GM23338 (cell line): ENCODE results near the gene SLC30A1. TPM values are rescaled to one million over a fixed set of nuclear protein-coding genes. Genes with fewer than 3 reads are reported as not detected.
A peak's percentile ranks its signal among the peaks of the same experiment; 100 is the strongest.

ENCODE experiments used
- ATAC-seq: fragments of 200-7000 bp; cut with Tn5 transposase; 3 replicates; pipeline ENCODE4 v1.9.1; 2020
- DNase-seq: peaks from one replicate; pipeline ENCODE4 v3.0.0-alpha.2; 2015; ENCODE audit warnings: low spot score
- H2AFZ ChIP-seq: fragments of 200-600 bp; sonication (generic); 2 replicates; pipeline ENCODE4 v1.8.0; 2016; ENCODE audit warnings: antibody characterized with exemption, mild to moderate bottlenecking, moderate library complexity
- H3F3A ChIP-seq: fragments of 200-600 bp; sonication (generic); replicated peaks from 2 replicates; pipeline ENCODE4 v1.8.0; 2017; ENCODE audit warnings: antibody characterized with exemption, mixed run types, low read depth
- H3K27ac ChIP-seq: fragments of 200-600 bp; sonication (generic); 2 replicates; pipeline ENCODE4 v1.6.1; 2016; ENCODE audit warnings: low read depth
- H3K27me3 ChIP-seq: fragments of 200-600 bp; sonication (generic); 2 replicates; pipeline ENCODE4 v1.8.0; 2016; ENCODE audit warnings: mild to moderate bottlenecking, mixed run types, moderate library complexity; ENCODE audit not compliant: insufficient read depth
- H3K36me3 ChIP-seq: fragments of 200-600 bp; sonication (generic); 2 replicates; pipeline ENCODE4 v1.8.0; 2016; ENCODE audit warnings: mild to moderate bottlenecking; ENCODE audit not compliant: insufficient read depth
- H3K4me1 ChIP-seq: fragments of 200-600 bp; sonication (generic); 2 replicates; pipeline ENCODE4 v1.8.0; 2016; ENCODE audit warnings: mild to moderate bottlenecking, moderate library complexity; ENCODE audit not compliant: insufficient read depth
- H3K4me2 ChIP-seq: fragments of 200-600 bp; sonication (generic); 2 replicates; pipeline ENCODE4 v1.7.1; 2017; ENCODE audit warnings: mixed run types
- H3K4me3 ChIP-seq: fragments of 200-600 bp; sonication (generic); 2 replicates; pipeline ENCODE4 v1.6.1; 2016; ENCODE audit warnings: mixed run types
- H3K79me2 ChIP-seq: fragments of 200-600 bp; sonication (generic); replicated peaks from 2 replicates; pipeline ENCODE4 v1.8.0; 2017; ENCODE audit warnings: mild to moderate bottlenecking; ENCODE audit not compliant: insufficient read depth
- H3K9me2 ChIP-seq: fragments of 200-600 bp; sonication (generic); 2 replicates; pipeline ENCODE4 v1.8.0; 2017; ENCODE audit not compliant: insufficient read depth
- H4K20me1 ChIP-seq: fragments of 200-600 bp; sonication (generic); replicated peaks from 2 replicates; pipeline ENCODE4 v1.8.0; 2017; ENCODE audit warnings: mild to moderate bottlenecking; ENCODE audit not compliant: insufficient read depth
- H3K27ac Mint-ChIP-seq: 2 replicates; pipeline ENCODE4 v1.8.0; 2020; ENCODE audit warnings: inconsistent platforms, mild to moderate bottlenecking, moderate library complexity, mixed read lengths
- H3K27me3 Mint-ChIP-seq: 3 replicates; pipeline ENCODE4 v1.8.0; 2022; ENCODE audit warnings: low read depth, mild to moderate bottlenecking, moderate library complexity, mixed read lengths, inconsistent platforms; ENCODE audit not compliant: insufficient read depth, poor library complexity
- H3K36me3 Mint-ChIP-seq: 3 replicates; pipeline ENCODE4 v1.8.0; 2021; ENCODE audit warnings: low read depth, mild to moderate bottlenecking, inconsistent platforms, moderate library complexity, mixed read lengths
- H3K4me1 Mint-ChIP-seq: 3 replicates; pipeline ENCODE4 v1.8.0; 2020; ENCODE audit warnings: mild to moderate bottlenecking, inconsistent platforms, mixed read lengths
- H3K4me3 Mint-ChIP-seq: 3 replicates; pipeline ENCODE4 v1.8.0; 2021; ENCODE audit warnings: moderate library complexity, mild to moderate bottlenecking, inconsistent platforms, mixed read lengths
- H3K9me3 Mint-ChIP-seq: 3 replicates; pipeline ENCODE4 v1.8.0; 2020; ENCODE audit warnings: moderate library complexity, mild to moderate bottlenecking, inconsistent platforms, mixed read lengths
- CREB1 ChIP-seq: fragments of 250-450 bp; sonication (Bioruptor Pico); IDR thresholded peaks from 2 replicates; pipeline ENCODE4 v1.5.0; 2020; ENCODE audit warnings: low read depth, mild to moderate bottlenecking, moderate library complexity
- JUNB ChIP-seq: IDR thresholded peaks from one replicate; pipeline ENCODE4 v1.6.1; 2016; ENCODE audit warnings: antibody characterized with exemption; ENCODE audit not compliant: unreplicated experiment
- NANOG ChIP-seq: IDR thresholded peaks from 2 replicates; pipeline ENCODE4 v1.6.1; 2016; ENCODE audit warnings: antibody characterized with exemption, borderline replicate concordance
- POLR2AphosphoS5 ChIP-seq: IDR thresholded peaks from 2 replicates; pipeline ENCODE4 v1.6.1; 2016; ENCODE audit warnings: antibody characterized with exemption, low read depth
- ZNF114 ChIP-seq: fragments of 250-450 bp; sonication (Bioruptor Pico); IDR thresholded peaks from 2 replicates; pipeline ENCODE4 v1.5.0; 2020; ENCODE audit warnings: mild to moderate bottlenecking, moderate library complexity
- polyA plus RNA-seq: library from polyadenylated mRNA; unstranded; fragments of >200 nt; fragmentation: Nextera tagmentation; extraction: Ambion mirVana; gene quantifications from 2 replicates; pipeline ENCODE4 v1.2.1, GENCODE V29; 2016
- total RNA-seq: library from RNA; depleted of rRNA; stranded (reverse); fragments of >200 nt; shearing (Covaris generic); gene quantifications from 2 replicates; pipeline ENCODE4 v1.2.3, GENCODE V29; 2014
- TF ChIP-seq, protein P1 (sequence below): fragments of 250-450 bp; sonication (Bioruptor Pico); IDR thresholded peaks from 2 replicates; pipeline ENCODE4 v1.5.0; 2020; ENCODE audit warnings: mild to moderate bottlenecking, moderate library complexity
- TF ChIP-seq, protein P2 (sequence below), 2 experiments: fragments of 200-600 bp in 1 of 2; sonication (generic) in 1 of 2; conservative IDR thresholded peaks; 2 replicates each; pipeline versions ENCODE4 v1.5.1 to v1.6.1; 2016 to 2017; ENCODE audit warnings: antibody characterized with exemption in 2 of 2, low read depth in 2 of 2, mild to moderate bottlenecking in 2 of 2, moderate library complexity in 1 of 2

Gene SLC30A1
- total and polyA plus RNA-seq, 2 experiments from 2014 or later: 3.3 to 17.7 TPM

DNA sequence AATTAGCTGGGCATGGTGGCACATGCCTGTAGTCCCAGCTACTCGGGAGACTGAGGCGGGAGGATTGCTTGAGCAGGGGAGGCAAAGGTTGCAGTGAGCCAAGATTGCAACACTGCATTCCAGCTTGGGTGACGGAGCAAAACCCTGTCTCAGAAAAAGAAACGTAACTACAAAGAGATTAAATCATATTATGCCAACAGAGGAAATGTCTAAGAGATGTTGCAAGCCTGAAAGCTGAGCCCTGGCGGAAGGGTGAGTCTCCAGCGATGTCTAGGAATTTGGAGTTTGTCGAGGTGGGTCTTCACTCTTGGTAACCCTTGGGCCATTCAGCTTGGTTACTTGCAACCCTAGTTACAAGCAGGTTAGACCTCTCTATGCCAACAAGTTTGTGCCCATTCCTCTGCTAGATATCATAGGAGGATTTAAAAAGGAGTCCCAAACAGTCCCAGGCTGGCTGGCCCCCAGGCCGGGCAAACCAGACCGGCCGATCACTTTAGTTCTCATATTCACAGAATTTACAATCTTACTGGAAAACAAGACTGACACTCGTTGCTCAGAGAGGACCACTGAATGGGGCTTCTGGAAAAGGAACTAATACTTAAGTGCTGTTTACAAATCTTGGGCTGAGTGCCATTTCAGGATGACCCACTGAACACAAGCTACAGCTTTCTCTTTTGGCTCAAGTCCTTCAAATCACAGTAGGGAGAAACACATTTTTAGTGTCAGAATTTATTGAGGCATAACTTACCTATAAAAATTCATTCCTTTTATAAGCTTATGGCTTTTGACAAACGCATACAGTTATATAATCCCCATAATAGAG, 27.1 kb downstream of the SLC30A1 start:
- peaks cover 4% of the 10 kb centered on the region for H3K27me3 Mint-ChIP-seq
- Histone ChIP-seq H2AFZ (peak overlapping the region; percentile 69; the same call in 1 of the 2 replicates), H3K9me2 (no peaks in the 10 kb centered on the region), H4K20me1 (no peaks in the 10 kb centered on the region), H3F3A (no peaks in the 10 kb centered on the region), H3K27ac (no peak overlapping the region), H3K27me3 (no peaks in the 10 kb centered on the region), H3K79me2 (no peaks in the 10 kb centered on the region), H3K4me3 (no peak overlapping the region), H3K36me3 (no peaks in the 10 kb centered on the region), H3K4me1 (peaks cover 9% of the 10 kb centered on the region; the same call in 1 of the 2 replicates), H3K4me2 (no peak overlapping the region)
- TF ChIP-seq, protein P1, sequence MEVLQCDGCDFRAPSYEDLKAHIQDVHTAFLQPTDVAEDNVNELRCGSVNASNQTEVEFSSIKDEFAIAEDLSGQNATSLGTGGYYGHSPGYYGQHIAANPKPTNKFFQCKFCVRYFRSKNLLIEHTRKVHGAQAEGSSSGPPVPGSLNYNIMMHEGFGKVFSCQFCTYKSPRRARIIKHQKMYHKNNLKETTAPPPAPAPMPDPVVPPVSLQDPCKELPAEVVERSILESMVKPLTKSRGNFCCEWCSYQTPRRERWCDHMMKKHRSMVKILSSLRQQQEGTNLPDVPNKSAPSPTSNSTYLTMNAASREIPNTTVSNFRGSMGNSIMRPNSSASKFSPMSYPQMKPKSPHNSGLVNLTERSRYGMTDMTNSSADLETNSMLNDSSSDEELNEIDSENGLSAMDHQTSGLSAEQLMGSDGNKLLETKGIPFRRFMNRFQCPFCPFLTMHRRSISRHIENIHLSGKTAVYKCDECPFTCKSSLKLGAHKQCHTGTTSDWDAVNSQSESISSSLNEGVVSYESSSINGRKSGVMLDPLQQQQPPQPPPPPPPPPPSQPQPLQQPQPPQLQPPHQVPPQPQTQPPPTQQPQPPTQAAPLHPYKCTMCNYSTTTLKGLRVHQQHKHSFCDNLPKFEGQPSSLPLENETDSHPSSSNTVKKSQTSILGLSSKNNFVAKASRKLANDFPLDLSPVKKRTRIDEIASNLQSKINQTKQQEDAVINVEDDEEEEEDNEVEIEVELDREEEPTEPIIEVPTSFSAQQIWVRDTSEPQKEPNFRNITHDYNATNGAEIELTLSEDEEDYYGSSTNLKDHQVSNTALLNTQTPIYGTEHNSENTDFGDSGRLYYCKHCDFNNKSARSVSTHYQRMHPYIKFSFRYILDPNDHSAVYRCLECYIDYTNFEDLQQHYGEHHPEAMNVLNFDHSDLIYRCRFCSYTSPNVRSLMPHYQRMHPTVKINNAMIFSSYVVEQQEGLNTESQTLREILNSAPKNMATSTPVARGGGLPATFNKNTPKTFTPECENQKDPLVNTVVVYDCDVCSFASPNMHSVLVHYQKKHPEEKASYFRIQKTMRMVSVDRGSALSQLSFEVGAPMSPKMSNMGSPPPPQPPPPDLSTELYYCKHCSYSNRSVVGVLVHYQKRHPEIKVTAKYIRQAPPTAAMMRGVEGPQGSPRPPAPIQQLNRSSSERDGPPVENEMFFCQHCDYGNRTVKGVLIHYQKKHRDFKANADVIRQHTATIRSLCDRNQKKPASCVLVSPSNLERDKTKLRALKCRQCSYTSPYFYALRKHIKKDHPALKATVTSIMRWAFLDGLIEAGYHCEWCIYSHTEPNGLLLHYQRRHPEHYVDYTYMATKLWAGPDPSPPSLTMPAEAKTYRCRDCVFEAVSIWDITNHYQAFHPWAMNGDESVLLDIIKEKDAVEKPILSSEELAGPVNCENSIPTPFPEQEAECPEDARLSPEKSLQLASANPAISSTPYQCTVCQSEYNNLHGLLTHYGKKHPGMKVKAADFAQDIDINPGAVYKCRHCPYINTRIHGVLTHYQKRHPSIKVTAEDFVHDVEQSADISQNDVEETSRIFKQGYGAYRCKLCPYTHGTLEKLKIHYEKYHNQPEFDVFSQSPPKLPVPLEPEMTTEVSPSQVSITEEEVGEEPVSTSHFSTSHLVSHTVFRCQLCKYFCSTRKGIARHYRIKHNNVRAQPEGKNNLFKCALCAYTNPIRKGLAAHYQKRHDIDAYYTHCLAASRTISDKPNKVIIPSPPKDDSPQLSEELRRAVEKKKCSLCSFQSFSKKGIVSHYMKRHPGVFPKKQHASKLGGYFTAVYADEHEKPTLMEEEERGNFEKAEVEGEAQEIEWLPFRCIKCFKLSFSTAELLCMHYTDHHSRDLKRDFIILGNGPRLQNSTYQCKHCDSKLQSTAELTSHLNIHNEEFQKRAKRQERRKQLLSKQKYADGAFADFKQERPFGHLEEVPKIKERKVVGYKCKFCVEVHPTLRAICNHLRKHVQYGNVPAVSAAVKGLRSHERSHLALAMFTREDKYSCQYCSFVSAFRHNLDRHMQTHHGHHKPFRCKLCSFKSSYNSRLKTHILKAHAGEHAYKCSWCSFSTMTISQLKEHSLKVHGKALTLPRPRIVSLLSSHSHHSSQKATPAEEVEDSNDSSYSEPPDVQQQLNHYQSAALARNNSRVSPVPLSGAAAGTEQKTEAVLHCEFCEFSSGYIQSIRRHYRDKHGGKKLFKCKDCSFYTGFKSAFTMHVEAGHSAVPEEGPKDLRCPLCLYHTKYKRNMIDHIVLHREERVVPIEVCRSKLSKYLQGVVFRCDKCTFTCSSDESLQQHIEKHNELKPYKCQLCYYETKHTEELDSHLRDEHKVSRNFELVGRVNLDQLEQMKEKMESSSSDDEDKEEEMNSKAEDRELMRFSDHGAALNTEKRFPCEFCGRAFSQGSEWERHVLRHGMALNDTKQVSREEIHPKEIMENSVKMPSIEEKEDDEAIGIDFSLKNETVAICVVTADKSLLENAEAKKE (CRISPR knock-in tag): no peak
- TF ChIP-seq CREB1 (CRISPR knock-in tag) (no peak), POLR2AphosphoS5 (no peak), NANOG (no peak), ZNF114 (CRISPR knock-in tag) (no peak), JUNB (no peak)
- TF ChIP-seq, protein P2, sequence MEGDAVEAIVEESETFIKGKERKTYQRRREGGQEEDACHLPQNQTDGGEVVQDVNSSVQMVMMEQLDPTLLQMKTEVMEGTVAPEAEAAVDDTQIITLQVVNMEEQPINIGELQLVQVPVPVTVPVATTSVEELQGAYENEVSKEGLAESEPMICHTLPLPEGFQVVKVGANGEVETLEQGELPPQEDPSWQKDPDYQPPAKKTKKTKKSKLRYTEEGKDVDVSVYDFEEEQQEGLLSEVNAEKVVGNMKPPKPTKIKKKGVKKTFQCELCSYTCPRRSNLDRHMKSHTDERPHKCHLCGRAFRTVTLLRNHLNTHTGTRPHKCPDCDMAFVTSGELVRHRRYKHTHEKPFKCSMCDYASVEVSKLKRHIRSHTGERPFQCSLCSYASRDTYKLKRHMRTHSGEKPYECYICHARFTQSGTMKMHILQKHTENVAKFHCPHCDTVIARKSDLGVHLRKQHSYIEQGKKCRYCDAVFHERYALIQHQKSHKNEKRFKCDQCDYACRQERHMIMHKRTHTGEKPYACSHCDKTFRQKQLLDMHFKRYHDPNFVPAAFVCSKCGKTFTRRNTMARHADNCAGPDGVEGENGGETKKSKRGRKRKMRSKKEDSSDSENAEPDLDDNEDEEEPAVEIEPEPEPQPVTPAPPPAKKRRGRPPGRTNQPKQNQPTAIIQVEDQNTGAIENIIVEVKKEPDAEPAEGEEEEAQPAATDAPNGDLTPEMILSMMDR (conservative IDR thresholded peaks at IDR 0.05; ENCODE audit: low read depth in 2 of 2): no peak
- H3K4me3 Mint-ChIP-seq: no peak overlapping the region
- H3K27ac Mint-ChIP-seq: no peak overlapping the region
- H3K4me1 Mint-ChIP-seq: no peaks in the 10 kb centered on the region
- H3K36me3 Mint-ChIP-seq: no peaks in the 10 kb centered on the region
- H3K9me3 Mint-ChIP-seq: no peaks in the 10 kb centered on the region
- DNase-seq (no peak), ATAC-seq (no peak)
